GM06990 (cell line): ENCODE data around the gene LRRTM4.

Source experiments
- DNase-seq: peaks from one replicate; pipeline ENCODE4 v3.0.0-alpha.2; 2011; ENCODE audit not compliant: insufficient read length; ENCODE audit errors: extremely low read depth
- H3K27me3 ChIP-seq: replicated peaks from 2 replicates; pipeline ENCODE4 v1.6.0; 2011; ENCODE audit warnings: low read length; ENCODE audit not compliant: control insufficient read depth, insufficient read depth
- H3K36me3 ChIP-seq: 2 replicates; pipeline ENCODE4 v1.5.1; 2011; ENCODE audit warnings: low read length; ENCODE audit not compliant: control insufficient read depth, insufficient read depth
- H3K4me3 ChIP-seq: replicated peaks from 2 replicates; pipeline ENCODE4 v1.5.1; 2011; ENCODE audit warnings: low read depth, mild to moderate bottlenecking, control low read depth, low read length
- TF ChIP-seq, protein P1 (sequence below): IDR thresholded peaks from 2 replicates; pipeline ENCODE4 v1.5.1; 2011; ENCODE audit warnings: low read length, control low read depth, mild to moderate bottlenecking, inconsistent platforms; ENCODE audit not compliant: insufficient read depth, poor library complexity, severe bottlenecking

The LRRTM4 gene

DNA sequence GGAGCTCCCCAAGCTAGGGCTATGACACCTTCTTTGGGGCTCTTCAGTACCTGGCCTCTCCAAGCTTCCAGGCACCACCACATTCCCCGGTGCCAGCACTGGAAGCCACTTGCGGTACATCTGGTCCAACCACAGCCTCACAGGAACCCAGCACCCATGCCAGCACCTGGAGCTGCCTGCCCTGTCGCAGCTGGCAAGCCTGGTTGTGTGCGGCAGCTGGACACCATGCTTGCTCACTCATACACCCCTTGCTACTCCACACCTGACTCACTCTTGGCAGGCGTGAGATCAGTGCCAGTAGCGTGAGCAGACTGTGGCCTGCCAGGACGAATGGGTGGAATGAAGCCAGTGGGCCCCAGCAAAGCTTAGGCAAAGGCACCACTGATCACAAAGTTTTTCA lies 34.0 kb downstream of the LRRTM4 start:
- TF ChIP-seq, protein P1, sequence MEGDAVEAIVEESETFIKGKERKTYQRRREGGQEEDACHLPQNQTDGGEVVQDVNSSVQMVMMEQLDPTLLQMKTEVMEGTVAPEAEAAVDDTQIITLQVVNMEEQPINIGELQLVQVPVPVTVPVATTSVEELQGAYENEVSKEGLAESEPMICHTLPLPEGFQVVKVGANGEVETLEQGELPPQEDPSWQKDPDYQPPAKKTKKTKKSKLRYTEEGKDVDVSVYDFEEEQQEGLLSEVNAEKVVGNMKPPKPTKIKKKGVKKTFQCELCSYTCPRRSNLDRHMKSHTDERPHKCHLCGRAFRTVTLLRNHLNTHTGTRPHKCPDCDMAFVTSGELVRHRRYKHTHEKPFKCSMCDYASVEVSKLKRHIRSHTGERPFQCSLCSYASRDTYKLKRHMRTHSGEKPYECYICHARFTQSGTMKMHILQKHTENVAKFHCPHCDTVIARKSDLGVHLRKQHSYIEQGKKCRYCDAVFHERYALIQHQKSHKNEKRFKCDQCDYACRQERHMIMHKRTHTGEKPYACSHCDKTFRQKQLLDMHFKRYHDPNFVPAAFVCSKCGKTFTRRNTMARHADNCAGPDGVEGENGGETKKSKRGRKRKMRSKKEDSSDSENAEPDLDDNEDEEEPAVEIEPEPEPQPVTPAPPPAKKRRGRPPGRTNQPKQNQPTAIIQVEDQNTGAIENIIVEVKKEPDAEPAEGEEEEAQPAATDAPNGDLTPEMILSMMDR = no peak
- H3K4me3 ChIP-seq = no peak overlapping the region
- H3K27me3 ChIP-seq = no peaks in the 10 kb centered on the region
- H3K36me3 ChIP-seq = no peaks in the 10 kb centered on the region
- DNase-seq = no peak

GRCh38 chr2:77487074-77487803 lies 34.9 kb downstream of the LRRTM4 start:
- no peak overlapping the region for H3K4me3 ChIP-seq
- no peaks in the 10 kb centered on the region for H3K36me3 ChIP-seq
- DNase-seq = no peak
- H3K27me3 ChIP-seq = no peaks in the 10 kb centered on the region
- TF ChIP-seq, protein P1 = no peak

DNA sequence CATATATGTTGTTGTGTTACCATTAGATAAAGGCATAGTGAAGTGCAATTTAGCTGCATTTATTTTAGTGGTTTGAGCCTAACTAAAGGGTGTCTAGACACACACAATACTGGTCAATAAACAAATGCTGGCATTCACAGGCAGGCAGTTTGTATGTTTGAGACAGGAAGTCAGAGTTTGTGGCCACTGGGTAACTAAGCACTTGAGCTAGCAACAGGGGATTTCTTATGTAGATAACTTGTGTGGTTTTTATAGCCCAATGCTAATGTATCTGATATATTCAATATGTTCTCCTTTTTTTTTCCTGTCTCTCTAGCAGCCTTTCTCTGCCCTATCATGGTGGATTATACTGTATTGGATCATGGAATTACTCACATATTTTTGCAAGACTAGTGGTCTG lies 38.1 kb downstream of the LRRTM4 start:
- no peak for DNase-seq
- Histone ChIP-seq H3K4me3 (no peak overlapping the region), H3K36me3 (no peaks in the 10 kb centered on the region), H3K27me3 (no peaks in the 10 kb centered on the region)
- TF ChIP-seq, protein P1 = no peak

GRCh38 chr2:77479895-77480294 lies 42.3 kb downstream of the LRRTM4 start:
- Histone ChIP-seq H3K36me3 (no peaks in the 10 kb centered on the region), H3K4me3 (no peak overlapping the region), H3K27me3 (no peaks in the 10 kb centered on the region)
- no peak for DNase-seq
- TF ChIP-seq, protein P1 = no peak

DNA sequence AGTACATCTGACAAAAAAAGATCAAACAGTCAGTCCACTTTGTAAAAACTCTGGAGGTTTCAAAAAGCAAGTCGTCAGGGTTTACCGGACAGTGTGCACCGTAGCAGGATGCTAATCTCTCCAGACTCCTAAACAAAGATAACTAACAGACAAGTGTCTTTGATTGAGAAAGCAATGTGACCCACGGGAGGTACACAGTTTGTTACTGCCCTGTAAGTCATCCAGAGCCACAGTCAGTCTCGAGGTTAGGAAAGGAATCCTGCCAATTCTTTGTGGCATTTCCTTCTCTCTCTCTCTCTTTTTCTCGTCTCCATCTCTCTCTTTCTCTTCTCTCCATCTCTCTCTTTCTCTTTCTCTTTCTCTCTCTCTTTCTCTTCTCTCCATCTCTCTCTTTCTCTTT lies 42.8 kb downstream of the LRRTM4 start:
- no peak for DNase-seq
- H3K4me3 ChIP-seq = no peak overlapping the region
- H3K27me3 ChIP-seq = no peaks in the 10 kb centered on the region
- no peaks in the 10 kb centered on the region for H3K36me3 ChIP-seq
- TF ChIP-seq, protein P1 = no peak

- Histone ChIP-seq H3K36me3 (no peaks in the 10 kb centered on the region), H3K4me3 (no peak overlapping the region), H3K27me3 (no peaks in the 10 kb centered on the region)
- TF ChIP-seq, protein P1 = no peak
- no peak for DNase-seq
Observed at GRCh38 chr2:77470096-77470495, 52.1 kb downstream of the LRRTM4 start.
